Heart left ventricle (tissue), 16 donors: ENCODE measurements around the gene TFEB. TPM values are rescaled to one million over a fixed set of nuclear protein-coding genes. Genes with fewer than 3 reads are reported as not detected.

Source experiments
- ATAC-seq, 4 donors: fragments of 200-7000 bp; cut with Tn5 transposase; one replicate each; pipeline ENCODE4 v1.9.1; 2020 to 2022; ENCODE audit warnings: moderate library complexity in 4 of 4, mild to moderate bottlenecking in 3 of 4, moderate number of reproducible peaks in 1 of 4
- DNase-seq, 5 donors: peaks; one replicate each; pipeline ENCODE4 v3.0.0-alpha.2; 2020
- H3K27ac ChIP-seq, 12 donors: fragments of 200-600 bp; sonication (generic) in 4 of 12; one replicate each; pipeline versions ENCODE4 v1.5.0 to v1.8.0; 2016 to 2022; ENCODE audit warnings: mild to moderate bottlenecking in 2 of 12
- H3K27me3 ChIP-seq, 9 donors: fragments of 200-600 bp; sonication (generic) in 2 of 9; one replicate each; pipeline versions ENCODE4 v1.5.1 to v1.8.0; 2016 to 2022; ENCODE audit warnings: mild to moderate bottlenecking in 3 of 9
- H3K36me3 ChIP-seq, 9 donors: fragments of 200-600 bp; sonication (generic) in 2 of 9; one replicate each; pipeline versions ENCODE4 v1.5.0 to v1.8.0; 2018 to 2022; ENCODE audit warnings: mild to moderate bottlenecking in 2 of 9
- H3K4me1 ChIP-seq, 12 donors: fragments of 200-600 bp; sonication (generic) in 4 of 12; one replicate each; pipeline versions ENCODE4 v1.5.0 to v1.8.0; 2016 to 2022; ENCODE audit warnings: mild to moderate bottlenecking in 3 of 12
- H3K4me3 ChIP-seq, 12 donors: fragments of 200-600 bp; sonication (generic) in 4 of 12; one replicate each; pipeline versions ENCODE4 v1.5.0 to v1.8.0; 2017 to 2022; ENCODE audit warnings: mild to moderate bottlenecking in 9 of 12, moderate library complexity in 4 of 12
- H3K9me3 ChIP-seq, 12 donors: fragments of 200-600 bp; sonication (generic) in 4 of 12; one replicate each; pipeline versions ENCODE4 v1.5.0 to v1.8.0; 2016 to 2022; ENCODE audit warnings: mild to moderate bottlenecking in 1 of 12
- POLR2A ChIP-seq, 2 donors: fragments of 450-650 bp; IDR thresholded peaks; one replicate each; pipeline ENCODE4 v1.6.1; 2017; ENCODE audit warnings: antibody characterized with exemption in 2 of 2, mild to moderate bottlenecking in 2 of 2, moderate library complexity in 2 of 2
- WGBS, 4 donors: extraction: QIAGEN DNeasy Blood & Tissue Kit in 2 of 4; methylation state at CpG; one replicate each; pipeline versions ENCODE4 v1.1.5 to v1.1.7; 2013 to 2018; 5-methylcytosine and 5-hydroxymethylcytosine counted together
- intact Hi-C, 10 donors: fragments of 100-400 bp; cut with DNase I; formaldehyde crosslinking; loops; one replicate each; pipeline versions ENCODE4 v1.11.1 to v1.14.2; 2022
- polyA plus RNA-seq, 2 donors: library from polyadenylated mRNA; stranded (reverse); fragments of 200-250 nt; gene quantifications; one replicate each; pipeline ENCODE4 v1.2.3, GENCODE V29; 2013
- total RNA-seq, 9 donors: library from RNA; depleted of rRNA in 2 of 9; stranded (reverse); fragments of >200 nt in 2 of 9; fragmentation: NEBNext Ultra II Directional in 3 of 9; extraction: Animal tissue kit (Norgen Biotek cat#: 25700) in 3 of 9; gene quantifications; one replicate each; pipeline versions ENCODE4 v1.1.0 to v1.2.4, GENCODE V29; 2016 to 2023
- TF ChIP-seq, protein P1 (sequence below), 12 donors: fragments of 200-600 bp; sonication (generic) in 4 of 12; IDR thresholded peaks; one replicate each; pipeline versions ENCODE4 v1.5.0 to v1.8.0; 2018 to 2022; ENCODE audit warnings: antibody characterized with exemption in 12 of 12, mild to moderate bottlenecking in 5 of 12
- donor health status: ischemic (EF 13 %, LVEDD 7.1; RV severe dilation, severe dysfunction).
- donor health status: healthy with polysubstance abuse.
- donor health status: DM: no; HTN: yes; CAD: no.
- donor health status: DM: no; HTN: no; CAD: no.
- donor health status: ischemic (EF 25% LVEDD 6.9; RV normal size, moderate dysfunction).
- donor health status: ischemic (EF 25% LVEDD 5.7; RV mildly dilated, moderate dysfunction).
- donor health status: healthy.
- donor health status: DM: yes; HTN: yes; CAD: no.
- donor health status: ischemic (EF 35%, LVEDD 5.7; RV mildly dilated, moderate dysfunction).
- donor health status: nonischemic (EF 11% LVEDD 7.7; RV severe dilation, severe dysfunction).
- donor health status: DM: yes; HTN: yes; CAD: no.
- donor health status: PGD.
- donor health status: ischemic (EF 29% LVEDD 5.4; RV normal size, mild dysfunction).
- donor health status: nonischemic (EF 23%, LVEDD 6.1; RV moderate dilation, normal function).

TFEB gene
- total and polyA plus RNA-seq, 11 donors, result 26.2 to 47.2 (median 40.4) TPM

DNA sequence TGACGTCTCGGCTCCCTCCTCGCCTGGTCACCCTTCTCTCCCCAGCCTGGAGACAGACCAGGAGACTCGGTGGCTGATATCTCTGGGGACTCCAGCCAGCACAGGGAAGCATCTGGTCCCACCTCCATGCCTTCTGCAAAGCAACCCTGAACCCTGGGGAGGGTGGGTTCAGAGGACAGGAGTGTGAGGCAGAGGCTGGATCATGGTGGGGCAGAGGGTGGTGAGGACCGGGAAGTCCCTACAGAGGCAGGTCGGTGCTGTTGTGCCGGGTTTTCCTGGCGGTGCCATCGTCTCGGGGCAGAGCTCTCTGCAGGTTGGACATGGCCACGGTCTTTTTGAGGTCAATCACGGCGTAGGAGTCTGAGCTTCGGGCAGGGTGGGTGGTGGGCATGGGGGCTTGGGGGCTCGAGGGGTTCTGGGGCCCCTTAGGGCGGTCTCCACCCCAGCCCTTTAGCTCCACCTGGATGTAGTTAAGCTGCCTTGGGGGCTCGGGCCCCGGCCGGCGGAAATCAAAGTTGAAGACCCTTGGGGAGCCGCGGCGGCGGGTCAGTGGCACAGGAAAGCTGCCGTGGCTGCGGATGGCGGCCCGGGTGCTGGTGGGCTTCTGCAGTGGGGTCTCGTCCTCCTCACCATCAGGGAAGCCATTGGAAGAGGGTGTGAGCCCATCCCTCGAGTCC lies 35.1 kb upstream of the TFEB start:
- intact Hi-C loops, result loop anchor here in 5 of 10 donors (5.0 to 10.0 kb wide), 5 partner anchors 33 to 406 kb away; partner anchors contain the start of gene TFEB (in 1 of the 5)
- TF ChIP-seq, protein P1, sequence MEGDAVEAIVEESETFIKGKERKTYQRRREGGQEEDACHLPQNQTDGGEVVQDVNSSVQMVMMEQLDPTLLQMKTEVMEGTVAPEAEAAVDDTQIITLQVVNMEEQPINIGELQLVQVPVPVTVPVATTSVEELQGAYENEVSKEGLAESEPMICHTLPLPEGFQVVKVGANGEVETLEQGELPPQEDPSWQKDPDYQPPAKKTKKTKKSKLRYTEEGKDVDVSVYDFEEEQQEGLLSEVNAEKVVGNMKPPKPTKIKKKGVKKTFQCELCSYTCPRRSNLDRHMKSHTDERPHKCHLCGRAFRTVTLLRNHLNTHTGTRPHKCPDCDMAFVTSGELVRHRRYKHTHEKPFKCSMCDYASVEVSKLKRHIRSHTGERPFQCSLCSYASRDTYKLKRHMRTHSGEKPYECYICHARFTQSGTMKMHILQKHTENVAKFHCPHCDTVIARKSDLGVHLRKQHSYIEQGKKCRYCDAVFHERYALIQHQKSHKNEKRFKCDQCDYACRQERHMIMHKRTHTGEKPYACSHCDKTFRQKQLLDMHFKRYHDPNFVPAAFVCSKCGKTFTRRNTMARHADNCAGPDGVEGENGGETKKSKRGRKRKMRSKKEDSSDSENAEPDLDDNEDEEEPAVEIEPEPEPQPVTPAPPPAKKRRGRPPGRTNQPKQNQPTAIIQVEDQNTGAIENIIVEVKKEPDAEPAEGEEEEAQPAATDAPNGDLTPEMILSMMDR (IDR thresholded peaks at IDR 0.05), result no peak
- no peak for TF ChIP-seq POLR2A (IDR thresholded peaks at IDR 0.05)
- no peaks in the 10 kb centered on the region for H3K27me3 ChIP-seq
- no peaks in the 10 kb centered on the region for H3K9me3 ChIP-seq
- ATAC-seq, result no peak
- H3K36me3 ChIP-seq, result peaks cover 0 to 63% (median 54%) of the 10 kb centered on the region in 9 donors
- H3K27ac ChIP-seq, result no peak overlapping the region
- WGBS, 4 donors, result 91 to 92% (median 92%) methylated on average over 28 to 30 of the region's 30 CpGs
- H3K4me3 ChIP-seq, result no peak overlapping the region
- no peak for DNase-seq
- peaks cover 0 to 28% (median 19%) of the 10 kb centered on the region in 12 donors for H3K4me1 ChIP-seq

DNA sequence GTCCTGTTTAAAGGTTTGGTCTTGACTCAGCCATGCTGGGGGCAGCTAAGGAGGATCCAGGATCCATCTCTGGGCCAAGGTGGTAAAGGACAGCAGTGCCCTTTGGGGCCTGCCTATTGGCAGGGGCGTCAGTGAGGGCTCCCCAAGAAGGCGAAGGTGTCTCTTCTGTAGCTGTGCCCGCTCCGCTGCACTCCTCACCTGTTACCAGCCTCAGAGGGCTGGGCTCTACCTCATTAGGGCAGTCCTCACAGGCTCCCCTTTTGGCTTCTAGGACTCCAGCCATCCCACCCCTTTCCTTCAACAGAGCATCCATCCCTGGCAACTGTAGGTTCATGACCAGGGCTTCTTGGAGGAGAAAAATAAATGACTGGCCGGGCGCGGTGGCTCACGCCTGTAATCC lies 34.0 kb upstream of the TFEB start:
- ATAC-seq (no peak), DNase-seq (no peak)
- H3K27me3 ChIP-seq, result no peaks in the 10 kb centered on the region
- H3K4me3 ChIP-seq, result no peak overlapping the region
- 94 to 100% (median 97%) methylated on average over 8 of the region's 8 CpGs for WGBS, 4 donors
- no peak overlapping the region for H3K27ac ChIP-seq
- peaks cover 0 to 51% (median 43%) of the 10 kb centered on the region in 9 donors for H3K36me3 ChIP-seq
- TF ChIP-seq POLR2A (IDR thresholded peaks at IDR 0.05), result no peak
- TF ChIP-seq, protein P1 (IDR thresholded peaks at IDR 0.05), result no peak
- no peaks in the 10 kb centered on the region for H3K9me3 ChIP-seq
- intact Hi-C loops, result loop anchor here in 1 of 10 donors (5.0 kb wide), 1 partner anchor 62 kb away; no protein-coding TSS in a partner anchor
- H3K4me1 ChIP-seq, result peaks cover 0 to 28% (median 19%) of the 10 kb centered on the region in 12 donors

- WGBS, 4 donors, result 67 to 75% (median 72%) methylated on average over 7 to 10 of the region's 10 CpGs
- H3K36me3 ChIP-seq, result peaks cover 0 to 45% (median 36%) of the 10 kb centered on the region in 9 donors
- no peak for TF ChIP-seq POLR2A (IDR thresholded peaks at IDR 0.05)
- TF ChIP-seq, protein P1 (IDR thresholded peaks at IDR 0.05), result no peak
- no peaks in the 10 kb centered on the region for H3K9me3 ChIP-seq
- ATAC-seq (no peak), DNase-seq (no peak)
- no peak overlapping the region for H3K4me3 ChIP-seq
- H3K4me1 ChIP-seq, result peaks cover 0 to 28% (median 19%) of the 10 kb centered on the region in 12 donors
- peak overlapping the region in 1 of 12 donors; percentile 73 for H3K27ac ChIP-seq
- intact Hi-C loops, result loop anchor here in 1 of 10 donors (5.0 kb wide), 1 partner anchor 61 kb away; no protein-coding TSS in a partner anchor
- H3K27me3 ChIP-seq, result no peaks in the 10 kb centered on the region
Observed at GRCh38 chr6:41768545-41769308, 33.3 kb upstream of the TFEB start.
